SK-N-SH (cell line): Measurements from ENCODE around the gene RAD51B. TPM values are rescaled to one million over a fixed set of nuclear protein-coding genes. Genes with fewer than 3 reads are reported as not detected.

Source experiments
- CTCF ChIA-PET: fragments of 300-600, 350-600 bp; formaldehyde crosslinking; extraction: SDS; loops from one replicate; lab custom pipeline; 2021; lab: Yijun Ruan, JAX
- POLR2A ChIA-PET: fragments of 350-600 bp; sonication (Branson Sonifier 250); formaldehyde crosslinking; extraction: SDS; loops from one replicate; lab custom pipeline; 2020; ENCODE audit warnings: antibody characterized with exemption, inconsistent platforms; lab: Yijun Ruan, JAX
- DNase-seq: peaks from one replicate; pipeline ENCODE4 v3.0.0; 2012
- H2AFZ ChIP-seq: fragments of 200-600 bp; sonication (generic); 2 replicates; pipeline ENCODE4 v1.8.1; 2016; ENCODE audit warnings: antibody characterized with exemption, mild to moderate bottlenecking, low read depth
- H3F3A ChIP-seq: fragments of 200-600 bp; sonication (generic); replicated peaks from 2 replicates; pipeline ENCODE3; 2016; ENCODE audit warnings: antibody characterized with exemption, mild to moderate bottlenecking; ENCODE audit not compliant: insufficient read depth
- H3K27ac ChIP-seq, 2 experiments: fragments of 200-500 bp in 1 of 2; fragments of 200-600 bp in 1 of 2; sonication (Bioruptor generic) in 1 of 2; sonication (generic), shearing (Covaris generic) in 1 of 2; 2 replicates each; pipeline versions ENCODE4 v1.5.1 to v1.6.1; 2014 to 2016; ENCODE audit warnings: low read depth in 2 of 2, inconsistent platforms in 1 of 2, low read length in 1 of 2, mild to moderate bottlenecking in 1 of 2, mixed read lengths in 1 of 2
- H3K27me3 ChIP-seq: fragments of 200-600 bp; sonication (generic), shearing (Covaris generic); 2 replicates; pipeline ENCODE4 v1.6.1; 2016; ENCODE audit warnings: mixed run types; ENCODE audit not compliant: insufficient read depth
- H3K36me3 ChIP-seq, 2 experiments: fragments of 200-500 bp in 1 of 2; fragments of 200-600 bp in 1 of 2; sonication (Bioruptor generic) in 1 of 2; sonication (generic) in 1 of 2; replicated peaks in 1 of 2; 2 replicates each; pipeline versions ENCODE3 to v1.5.1; 2014 to 2016; ENCODE audit warnings: low read length in 1 of 2, mild to moderate bottlenecking in 1 of 2; ENCODE audit not compliant: insufficient read depth in 2 of 2, control insufficient read depth in 1 of 2
- H3K4me1 ChIP-seq, 2 experiments: fragments of 200-500 bp in 1 of 2; fragments of 200-600 bp in 1 of 2; sonication (Bioruptor generic) in 1 of 2; sonication (generic), shearing (Covaris generic) in 1 of 2; 2 replicates each; pipeline versions ENCODE4 v1.5.1 to v1.6.1; 2014 to 2016; ENCODE audit warnings: low read depth in 1 of 2, low read length in 1 of 2, mixed run types in 1 of 2; ENCODE audit not compliant: insufficient read depth in 2 of 2, control insufficient read depth in 1 of 2
- H3K4me2 ChIP-seq: fragments of 200-600 bp; sonication (generic), shearing (Covaris generic); 2 replicates; pipeline ENCODE4 v1.6.1; 2017; ENCODE audit warnings: mixed run types
- H3K4me3 ChIP-seq, 2 experiments: fragments of 200-500 bp in 1 of 2; fragments of 200-600 bp in 1 of 2; sonication (Bioruptor generic) in 1 of 2; sonication (generic), shearing (Covaris generic) in 1 of 2; 2 replicates each; pipeline versions ENCODE4 v1.5.1 to v1.8.1; 2014 to 2016; ENCODE audit warnings: low read depth in 2 of 2, inconsistent platforms in 1 of 2, low read length in 1 of 2, mild to moderate bottlenecking in 1 of 2, mixed read lengths in 1 of 2, moderate library complexity in 1 of 2
- H3K79me2 ChIP-seq: fragments of 200-600 bp; sonication (generic); 2 replicates; pipeline ENCODE4 v1.8.1; 2017; ENCODE audit warnings: mild to moderate bottlenecking; ENCODE audit not compliant: insufficient read depth
- H3K9ac ChIP-seq: fragments of 200-600 bp; sonication (generic); 2 replicates; pipeline ENCODE4 v1.6.1; 2017; ENCODE audit warnings: mixed run types
- H3K9me2 ChIP-seq: fragments of 200-600 bp; sonication (generic); 2 replicates; pipeline ENCODE4 v1.6.1; 2017; ENCODE audit warnings: mixed run types
- H3K9me3 ChIP-seq: fragments of 200-600 bp; sonication (generic); 2 replicates; pipeline ENCODE4 v1.6.1; 2017; ENCODE audit warnings: mixed run types, mild to moderate bottlenecking, moderate library complexity
- H4K20me1 ChIP-seq: fragments of 200-600 bp; sonication (generic); 2 replicates; pipeline ENCODE4 v1.6.1; 2017; ENCODE audit warnings: mild to moderate bottlenecking, mixed run types; ENCODE audit not compliant: insufficient read depth
- CHD2 ChIP-seq: fragments of 150-350 bp; IDR thresholded peaks from 2 replicates; pipeline ENCODE4 v1.6.1; 2018; ENCODE audit warnings: low read length; ENCODE audit not compliant: partially characterized antibody
- ELF1 ChIP-seq: IDR thresholded peaks from 2 replicates; pipeline ENCODE4 v1.4.0; 2012
- EP300 ChIP-seq, 2 experiments: IDR thresholded peaks; 2 replicates each; pipeline versions ENCODE4 v1.4.0 to v1.6.1; 2012; ENCODE audit warnings: borderline replicate concordance in 1 of 2, low read depth in 1 of 2, low read length in 1 of 2
- EZH2phosphoT487 ChIP-seq: fragments of 200-600 bp; sonication (generic); IDR thresholded peaks from 2 replicates; pipeline ENCODE4 v1.6.1; 2017; ENCODE audit warnings: low read depth, mixed run types, mild to moderate bottlenecking, antibody characterized with exemption, moderate library complexity, borderline replicate concordance
- FOXJ3 ChIP-seq: sonication (generic); formaldehyde crosslinking; IDR thresholded peaks from 2 replicates; pipeline ENCODE4 v1.5.1; 2020; ENCODE audit warnings: mild to moderate bottlenecking, missing genetic modification reagents
- GABPA ChIP-seq: IDR thresholded peaks from 2 replicates; pipeline ENCODE4 v1.4.0; 2012; ENCODE audit warnings: low read depth, mild to moderate bottlenecking
- GATA2 ChIP-seq: sonication (generic); formaldehyde crosslinking; IDR thresholded peaks from 2 replicates; pipeline ENCODE4 v1.5.0; 2020; ENCODE audit warnings: mild to moderate bottlenecking, missing genetic modification reagents
- JUND ChIP-seq: IDR thresholded peaks from 2 replicates; pipeline ENCODE4 v1.4.0; 2012
- NFIC ChIP-seq: IDR thresholded peaks from 2 replicates; pipeline ENCODE4 v1.4.0; 2012; ENCODE audit warnings: borderline replicate concordance
- POLR2AphosphoS5 ChIP-seq: IDR thresholded peaks from 2 replicates; pipeline ENCODE4 v1.6.1; 2012; ENCODE audit warnings: low read depth, low read length
- RAD21 ChIP-seq: IDR thresholded peaks from 2 replicates; pipeline ENCODE4 v1.6.1; 2012; ENCODE audit warnings: mild to moderate bottlenecking, low read length
- RCOR1 ChIP-seq: fragments of 150-350 bp; IDR thresholded peaks from 2 replicates; pipeline ENCODE4 v1.6.1; 2017; ENCODE audit warnings: antibody characterized with exemption, low read length
- RFX5 ChIP-seq: IDR thresholded peaks from 2 replicates; pipeline ENCODE4 v1.6.1; 2012; ENCODE audit warnings: mild to moderate bottlenecking, improper control_type of control experiment, low read length
- SIN3A ChIP-seq: IDR thresholded peaks from 2 replicates; pipeline ENCODE4 v1.6.1; 2012; ENCODE audit warnings: low read depth, mild to moderate bottlenecking, low read length, moderate library complexity, borderline replicate concordance
- TEAD4 ChIP-seq: IDR thresholded peaks from 2 replicates; pipeline ENCODE4 v1.4.0; 2012; ENCODE audit warnings: mild to moderate bottlenecking, borderline replicate concordance; ENCODE audit not compliant: insufficient read depth
- YY1 ChIP-seq: IDR thresholded peaks from 2 replicates; pipeline ENCODE4 v1.4.0; 2012; ENCODE audit warnings: low read depth, mild to moderate bottlenecking
- WGBS: methylation state at CpG from one replicate; pipeline ENCODE4 v1.1.6; 2017; ENCODE audit warnings: low lambda C conversion rate; 5-methylcytosine and 5-hydroxymethylcytosine counted together
- polyA plus RNA-seq, 3 experiments: library from polyadenylated mRNA; depleted of rRNA; stranded (reverse); fragments of >200 nt; gene quantifications; 2 replicates each; pipeline ENCODE4 v1.2.3, GENCODE V29; 2012
- TF ChIP-seq, protein P1 (sequence below): IDR thresholded peaks from 2 replicates; pipeline ENCODE4 v1.4.0; 2012; ENCODE audit warnings: low read depth, borderline replicate concordance
- TF ChIP-seq, protein P2 (sequence below): IDR thresholded peaks from 2 replicates; pipeline ENCODE4 v1.4.0; 2012; ENCODE audit warnings: low read depth, borderline replicate concordance
- TF ChIP-seq, protein P3 (sequence below): IDR thresholded peaks from 2 replicates; pipeline ENCODE4 v1.6.1; 2012; ENCODE audit warnings: mild to moderate bottlenecking, low read depth, low read length, moderate library complexity
- TF ChIP-seq, protein P4 (sequence below): IDR thresholded peaks from 2 replicates; pipeline ENCODE4 v1.4.0; 2012; ENCODE audit warnings: low read depth

RAD51B gene
- polyA plus RNA-seq, 1 of the 3 experiments (the other 2 are of a cell fraction) = 6.0 TPM

DNA sequence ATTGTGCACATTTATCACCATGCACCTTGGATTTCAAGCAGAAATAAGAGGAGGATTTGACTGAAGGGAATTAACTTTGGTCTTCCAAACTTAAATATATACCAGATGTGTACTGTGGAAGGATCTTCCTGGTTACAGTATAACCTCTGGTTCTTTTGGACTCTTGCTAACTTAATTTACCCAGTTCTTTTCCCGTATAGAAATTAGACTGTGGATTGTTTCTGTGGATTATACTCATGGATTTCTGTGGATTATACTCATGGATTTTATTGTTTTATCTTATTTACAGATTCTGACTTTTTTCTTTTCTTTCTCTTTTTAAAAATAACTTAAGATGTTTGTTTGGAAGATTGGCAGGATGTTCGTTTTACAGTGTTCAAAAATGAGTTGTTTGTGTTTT is 215.3 kb downstream of the RAD51B start:
- TF ChIP-seq GATA2 (CRISPR knock-in tag) (no peak), RFX5 (no peak), CHD2 (no peak), JUND (no peak), NFIC (no peak), GABPA (no peak), SIN3A (no peak), RAD21 (no peak), TEAD4 (no peak), RCOR1 (no peak), ELF1 (no peak), EP300 (IDR thresholded peaks at IDR 0.05; ENCODE audit: borderline replicate concordance in 1 of 2, low read depth in 1 of 2, low read length in 1 of 2) (no peak), YY1 (no peak), FOXJ3 (CRISPR knock-in tag) (no peak), EZH2phosphoT487 (no peak)
- TF ChIP-seq, protein P1, sequence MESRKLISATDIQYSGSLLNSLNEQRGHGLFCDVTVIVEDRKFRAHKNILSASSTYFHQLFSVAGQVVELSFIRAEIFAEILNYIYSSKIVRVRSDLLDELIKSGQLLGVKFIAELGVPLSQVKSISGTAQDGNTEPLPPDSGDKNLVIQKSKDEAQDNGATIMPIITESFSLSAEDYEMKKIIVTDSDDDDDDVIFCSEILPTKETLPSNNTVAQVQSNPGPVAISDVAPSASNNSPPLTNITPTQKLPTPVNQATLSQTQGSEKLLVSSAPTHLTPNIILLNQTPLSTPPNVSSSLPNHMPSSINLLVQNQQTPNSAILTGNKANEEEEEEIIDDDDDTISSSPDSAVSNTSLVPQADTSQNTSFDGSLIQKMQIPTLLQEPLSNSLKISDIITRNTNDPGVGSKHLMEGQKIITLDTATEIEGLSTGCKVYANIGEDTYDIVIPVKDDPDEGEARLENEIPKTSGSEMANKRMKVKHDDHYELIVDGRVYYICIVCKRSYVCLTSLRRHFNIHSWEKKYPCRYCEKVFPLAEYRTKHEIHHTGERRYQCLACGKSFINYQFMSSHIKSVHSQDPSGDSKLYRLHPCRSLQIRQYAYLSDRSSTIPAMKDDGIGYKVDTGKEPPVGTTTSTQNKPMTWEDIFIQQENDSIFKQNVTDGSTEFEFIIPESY = no peak
- TF ChIP-seq, protein P2, sequence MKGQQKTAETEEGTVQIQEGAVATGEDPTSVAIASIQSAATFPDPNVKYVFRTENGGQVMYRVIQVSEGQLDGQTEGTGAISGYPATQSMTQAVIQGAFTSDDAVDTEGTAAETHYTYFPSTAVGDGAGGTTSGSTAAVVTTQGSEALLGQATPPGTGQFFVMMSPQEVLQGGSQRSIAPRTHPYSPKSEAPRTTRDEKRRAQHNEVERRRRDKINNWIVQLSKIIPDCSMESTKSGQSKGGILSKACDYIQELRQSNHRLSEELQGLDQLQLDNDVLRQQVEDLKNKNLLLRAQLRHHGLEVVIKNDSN = no peak
- Histone ChIP-seq H3K4me2 (no peak overlapping the region), H3K9me3 (no peaks in the 10 kb centered on the region), H3K36me3 (no peaks in the 10 kb centered on the region), H2AFZ (no peak overlapping the region), H3K27ac (no peak overlapping the region), H3K27me3 (no peaks in the 10 kb centered on the region), H4K20me1 (no peaks in the 10 kb centered on the region), H3K9me2 (no peaks in the 10 kb centered on the region), H3F3A (no peaks in the 10 kb centered on the region), H3K9ac (no peak overlapping the region), H3K4me1 (no peaks in the 10 kb centered on the region; a peak in 1 of 4 replicates), H3K79me2 (no peaks in the 10 kb centered on the region), H3K4me3 (no peak overlapping the region)
- no peak for DNase-seq
- ChIA-PET POLR2A (no interaction called here), CTCF (no interaction called here)
- 90% methylated on average over 2 of the region's 2 CpGs for WGBS

DNA sequence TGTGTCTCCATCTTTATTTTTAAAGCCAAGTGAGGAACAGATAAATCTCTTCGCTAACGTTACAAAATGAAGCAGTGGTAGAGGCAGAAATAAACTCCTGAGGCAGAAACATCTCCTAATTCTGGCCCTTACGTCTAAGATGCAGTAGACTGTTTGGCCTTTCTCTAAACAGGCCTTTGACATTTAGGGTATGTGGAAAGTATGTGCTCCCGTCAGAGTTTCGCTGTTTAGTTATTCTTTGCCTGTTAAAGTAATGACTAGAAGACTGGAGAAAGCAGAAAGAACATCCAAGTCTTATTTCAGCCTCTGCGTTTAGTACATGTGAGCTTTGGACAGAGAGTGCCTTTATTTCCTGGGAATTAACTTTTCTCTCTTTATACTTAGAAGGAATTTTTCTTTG is 216.6 kb downstream of the RAD51B start:
- Histone ChIP-seq H3K9me2 (no peaks in the 10 kb centered on the region), H3K9me3 (no peaks in the 10 kb centered on the region), H3K4me2 (no peak overlapping the region), H3K9ac (no peak overlapping the region), H3F3A (no peaks in the 10 kb centered on the region), H4K20me1 (no peaks in the 10 kb centered on the region), H3K79me2 (no peaks in the 10 kb centered on the region), H3K36me3 (no peaks in the 10 kb centered on the region), H3K27ac (no peak overlapping the region), H3K4me1 (no peaks in the 10 kb centered on the region; a peak in 1 of 4 replicates), H2AFZ (no peak overlapping the region), H3K27me3 (no peaks in the 10 kb centered on the region), H3K4me3 (no peak overlapping the region)
- ChIA-PET POLR2A (no interaction called here), CTCF (no interaction called here)
- WGBS = 95% methylated on average over 6 of the region's 6 CpGs
- no peak for DNase-seq
- TF ChIP-seq, protein P3, sequence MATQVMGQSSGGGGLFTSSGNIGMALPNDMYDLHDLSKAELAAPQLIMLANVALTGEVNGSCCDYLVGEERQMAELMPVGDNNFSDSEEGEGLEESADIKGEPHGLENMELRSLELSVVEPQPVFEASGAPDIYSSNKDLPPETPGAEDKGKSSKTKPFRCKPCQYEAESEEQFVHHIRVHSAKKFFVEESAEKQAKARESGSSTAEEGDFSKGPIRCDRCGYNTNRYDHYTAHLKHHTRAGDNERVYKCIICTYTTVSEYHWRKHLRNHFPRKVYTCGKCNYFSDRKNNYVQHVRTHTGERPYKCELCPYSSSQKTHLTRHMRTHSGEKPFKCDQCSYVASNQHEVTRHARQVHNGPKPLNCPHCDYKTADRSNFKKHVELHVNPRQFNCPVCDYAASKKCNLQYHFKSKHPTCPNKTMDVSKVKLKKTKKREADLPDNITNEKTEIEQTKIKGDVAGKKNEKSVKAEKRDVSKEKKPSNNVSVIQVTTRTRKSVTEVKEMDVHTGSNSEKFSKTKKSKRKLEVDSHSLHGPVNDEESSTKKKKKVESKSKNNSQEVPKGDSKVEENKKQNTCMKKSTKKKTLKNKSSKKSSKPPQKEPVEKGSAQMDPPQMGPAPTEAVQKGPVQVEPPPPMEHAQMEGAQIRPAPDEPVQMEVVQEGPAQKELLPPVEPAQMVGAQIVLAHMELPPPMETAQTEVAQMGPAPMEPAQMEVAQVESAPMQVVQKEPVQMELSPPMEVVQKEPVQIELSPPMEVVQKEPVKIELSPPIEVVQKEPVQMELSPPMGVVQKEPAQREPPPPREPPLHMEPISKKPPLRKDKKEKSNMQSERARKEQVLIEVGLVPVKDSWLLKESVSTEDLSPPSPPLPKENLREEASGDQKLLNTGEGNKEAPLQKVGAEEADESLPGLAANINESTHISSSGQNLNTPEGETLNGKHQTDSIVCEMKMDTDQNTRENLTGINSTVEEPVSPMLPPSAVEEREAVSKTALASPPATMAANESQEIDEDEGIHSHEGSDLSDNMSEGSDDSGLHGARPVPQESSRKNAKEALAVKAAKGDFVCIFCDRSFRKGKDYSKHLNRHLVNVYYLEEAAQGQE = no peak
- TF ChIP-seq, protein P2 = no peak
- TF ChIP-seq YY1 (no peak), POLR2AphosphoS5 (no peak), SIN3A (no peak), RFX5 (no peak)
- TF ChIP-seq, protein P4, sequence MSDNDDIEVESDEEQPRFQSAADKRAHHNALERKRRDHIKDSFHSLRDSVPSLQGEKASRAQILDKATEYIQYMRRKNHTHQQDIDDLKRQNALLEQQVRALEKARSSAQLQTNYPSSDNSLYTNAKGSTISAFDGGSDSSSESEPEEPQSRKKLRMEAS = no peak
